H9 (cell line): ENCODE measurements around the gene CASTOR1. TPM values are rescaled to one million over a fixed set of nuclear protein-coding genes. Genes with fewer than 3 reads are reported as not detected.

Experiments used
- DNase-seq: peaks from one replicate; pipeline ENCODE4 v3.0.0-alpha.2; 2017
- H2AFZ ChIP-seq: one replicate; pipeline ENCODE4 v1.6.1; 2013; ENCODE audit warnings: mild to moderate bottlenecking, low read length, control low read depth, moderate library complexity
- H2AK5ac ChIP-seq: 2 replicates; pipeline ENCODE4 v1.6.1; 2013; ENCODE audit warnings: low read length, control low read depth, mixed read lengths; ENCODE audit not compliant: insufficient read length
- H2BK120ac ChIP-seq: one replicate; pipeline ENCODE4 v1.6.1; 2013; ENCODE audit warnings: low read depth, mild to moderate bottlenecking, low read length, control low read depth, inconsistent platforms; ENCODE audit not compliant: poor library complexity, severe bottlenecking
- H2BK12ac ChIP-seq: 2 replicates; pipeline ENCODE4 v1.6.1; 2013; ENCODE audit warnings: low read length, control low read depth, mixed read lengths, low read depth; ENCODE audit not compliant: insufficient read length
- H2BK15ac ChIP-seq: 2 replicates; pipeline ENCODE4 v1.6.1; 2013; ENCODE audit warnings: low read depth, low read length, control low read depth
- H2BK20ac ChIP-seq: one replicate; pipeline ENCODE4 v1.6.1; 2013; ENCODE audit warnings: low read depth, mild to moderate bottlenecking, low read length, control low read depth, inconsistent platforms; ENCODE audit not compliant: poor library complexity, severe bottlenecking
- H2BK5ac ChIP-seq: 2 replicates; pipeline ENCODE4 v1.6.1; 2013; ENCODE audit warnings: low read length, control low read depth, mixed read lengths; ENCODE audit not compliant: insufficient read length
- H3K14ac ChIP-seq: 2 replicates; pipeline ENCODE4 v1.6.1; 2013; ENCODE audit warnings: low read length, control low read depth; ENCODE audit not compliant: insufficient read depth
- H3K18ac ChIP-seq: 2 replicates; pipeline ENCODE4 v1.6.1; 2013; ENCODE audit warnings: low read depth, mild to moderate bottlenecking, mixed read lengths, low read length, control low read depth; ENCODE audit not compliant: insufficient read length
- H3K23ac ChIP-seq: 2 replicates; pipeline ENCODE4 v1.6.1; 2013; ENCODE audit warnings: low read length, control low read depth, mixed read lengths, low read depth; ENCODE audit not compliant: insufficient read length
- H3K23me2 ChIP-seq: 2 replicates; pipeline ENCODE4 v1.6.1; 2013; ENCODE audit warnings: low read depth, mild to moderate bottlenecking, mixed read lengths, low read length, control low read depth; ENCODE audit not compliant: insufficient read length, poor library complexity, severe bottlenecking
- H3K27ac ChIP-seq: 2 replicates; pipeline ENCODE4 v1.5.1; 2013; ENCODE audit warnings: low read length, control low read depth, mixed read lengths, low read depth; ENCODE audit not compliant: insufficient read length
- H3K27me3 ChIP-seq: 2 replicates; pipeline ENCODE4 v1.6.1; 2013; ENCODE audit warnings: low read length, control low read depth, inconsistent platforms; ENCODE audit not compliant: insufficient read depth
- H3K4ac ChIP-seq: 2 replicates; pipeline ENCODE4 v1.6.1; 2013; ENCODE audit warnings: low read depth, mild to moderate bottlenecking, control low read depth, inconsistent platforms, low read length, moderate library complexity
- H3K4me1 ChIP-seq: 2 replicates; pipeline ENCODE4 v1.6.1; 2013; ENCODE audit warnings: low read length, control low read depth, inconsistent platforms; ENCODE audit not compliant: insufficient read depth
- H3K4me2 ChIP-seq: 2 replicates; pipeline ENCODE4 v1.6.1; 2013; ENCODE audit warnings: low read length, control low read depth, mixed read lengths; ENCODE audit not compliant: insufficient read length, insufficient read depth
- H3K56ac ChIP-seq: 2 replicates; pipeline ENCODE4 v1.6.1; 2013; ENCODE audit warnings: low read depth, mild to moderate bottlenecking, mixed read lengths, low read length, control low read depth; ENCODE audit not compliant: insufficient read length
- H3K79me1 ChIP-seq: 2 replicates; pipeline ENCODE4 v1.6.1; 2013; ENCODE audit warnings: low read depth, mild to moderate bottlenecking, moderate library complexity, low read length, control low read depth, inconsistent platforms; ENCODE audit not compliant: insufficient read depth, poor library complexity, severe bottlenecking
- H3K79me2 ChIP-seq: 2 replicates; pipeline ENCODE4 v1.6.1; 2013; ENCODE audit warnings: low read length, control low read depth, inconsistent platforms; ENCODE audit not compliant: insufficient read depth
- H3K9ac ChIP-seq: 2 replicates; pipeline ENCODE4 v1.6.1; 2013; ENCODE audit warnings: low read length, control low read depth, mixed read lengths; ENCODE audit not compliant: insufficient read length; ENCODE audit errors: extremely low read depth
- H3K9me3 ChIP-seq: one replicate; pipeline ENCODE4 v1.6.1; 2013; ENCODE audit warnings: low read depth, low read length, inconsistent platforms; ENCODE audit not compliant: control insufficient read depth
- H3T11ph ChIP-seq: one replicate; pipeline ENCODE4 v1.6.1; 2013; ENCODE audit warnings: mild to moderate bottlenecking, low read length, control low read depth, inconsistent platforms
- H4K20me1 ChIP-seq: one replicate; pipeline ENCODE4 v1.6.1; 2013; ENCODE audit not compliant: control insufficient read depth, insufficient read length, insufficient read depth
- H4K5ac ChIP-seq: 2 replicates; pipeline ENCODE4 v1.6.1; 2013; ENCODE audit warnings: low read depth, mild to moderate bottlenecking, mixed read lengths, low read length, control low read depth; ENCODE audit not compliant: insufficient read length
- H4K8ac ChIP-seq: replicated peaks from 2 replicates; pipeline ENCODE4 v1.6.1; 2013; ENCODE audit warnings: low read length, control low read depth, mixed read lengths, low read depth; ENCODE audit not compliant: insufficient read length
- H4K91ac ChIP-seq: 2 replicates; pipeline ENCODE4 v1.6.1; 2013; ENCODE audit warnings: low read depth, mild to moderate bottlenecking, moderate library complexity, mixed read lengths, low read length, control low read depth; ENCODE audit not compliant: insufficient read length
- H3K27ac Mint-ChIP-seq, 3 experiments: 2 replicates in 2 of 3; 3 replicates in 1 of 3; pipeline ENCODE4 v1.8.0; 2020 to 2021; ENCODE audit warnings: mixed read lengths in 3 of 3, mild to moderate bottlenecking in 1 of 3, moderate library complexity in 1 of 3
- H3K27me3 Mint-ChIP-seq: 2 replicates; pipeline ENCODE4 v1.8.0; 2021; ENCODE audit warnings: low read depth, mild to moderate bottlenecking, moderate library complexity, mixed read lengths
- H3K36me3 Mint-ChIP-seq, 3 experiments: 2 replicates in 2 of 3; 3 replicates in 1 of 3; pipeline ENCODE4 v1.8.0; 2020 to 2021; ENCODE audit warnings: low read depth in 3 of 3, mixed read lengths in 3 of 3; ENCODE audit not compliant: insufficient read depth in 1 of 3
- H3K4me1 Mint-ChIP-seq, 2 experiments: 2 replicates each; pipeline ENCODE4 v1.8.0; 2020; ENCODE audit warnings: mixed read lengths in 2 of 2
- H3K4me3 Mint-ChIP-seq, 2 experiments: 2 replicates in 1 of 2; 3 replicates in 1 of 2; pipeline ENCODE4 v1.8.0; 2020 to 2021; ENCODE audit warnings: mild to moderate bottlenecking in 2 of 2, mixed read lengths in 2 of 2, moderate library complexity in 1 of 2
- H3K9me3 Mint-ChIP-seq, 2 experiments: 2 replicates in 1 of 2; 3 replicates in 1 of 2; pipeline ENCODE4 v1.8.0; 2020; ENCODE audit warnings: mild to moderate bottlenecking in 2 of 2, mixed read lengths in 2 of 2, moderate library complexity in 1 of 2
- WGBS: extraction: QIAGEN DNeasy Blood & Tissue Kit; methylation state at CpG from one replicate; pipeline ENCODE4 v1.1.7; 2013; ENCODE audit warnings: missing lambda C conversion rate, low lambda C conversion rate, mixed read lengths; ENCODE audit not compliant: insufficient read length; ENCODE audit errors: extremely low coverage; 5-methylcytosine and 5-hydroxymethylcytosine counted together
- total RNA-seq: library from RNA; stranded (reverse); gene quantifications from 2 replicates; pipeline ENCODE4 v1.2.1, GENCODE V29; 2021
- TF ChIP-seq, protein P1 (sequence below): fragments of 200-600 bp; sonication (generic); conservative IDR thresholded peaks from 3 replicates; pipeline ENCODE4 v1.8.0; 2021; ENCODE audit warnings: antibody characterized with exemption, mild to moderate bottlenecking

Gene CASTOR1
- total RNA-seq, 1 experiment from 2014 or later = 8.8 TPM

DNA sequence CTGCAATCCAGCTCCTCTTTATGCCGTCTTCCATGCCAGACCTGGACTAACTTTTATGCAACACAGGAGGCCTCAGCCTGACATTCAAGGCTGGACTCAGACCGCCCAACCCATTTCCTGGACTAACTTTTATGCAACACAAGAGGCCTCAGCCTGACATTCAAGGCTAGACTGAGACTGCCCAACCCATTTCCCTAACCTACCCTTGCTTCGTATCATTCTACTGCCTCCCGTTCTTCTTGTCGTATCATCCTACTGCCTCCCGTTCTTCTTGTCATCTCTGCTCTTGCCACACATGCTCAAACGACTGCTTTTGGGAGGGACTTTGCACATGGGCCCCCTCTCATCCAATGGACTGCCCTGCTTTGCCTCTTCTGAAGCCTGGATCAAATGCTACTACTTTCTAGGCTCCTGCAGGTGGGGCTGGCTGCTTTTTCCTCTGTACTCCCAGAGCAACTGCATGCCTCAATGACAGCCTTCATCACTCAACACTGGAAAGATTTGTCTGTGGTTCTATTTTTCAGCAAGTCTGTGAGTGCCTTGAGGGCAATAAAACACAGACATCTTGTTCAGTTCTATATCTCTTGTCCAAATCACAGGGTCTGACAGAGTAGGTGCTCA is 29.6 kb upstream of the CASTOR1 start:
- H3K4ac ChIP-seq = no peak overlapping the region
- peaks cover 0 to 4% of the 10 kb centered on the region in 2 experiments; a peak in 3 of 4 replicates for H3K4me1 Mint-ChIP-seq
- no peak overlapping the region for H2BK15ac ChIP-seq
- H4K5ac ChIP-seq = no peak overlapping the region
- H3K9ac ChIP-seq = no peak overlapping the region
- H3K9me3 ChIP-seq = no peaks in the 10 kb centered on the region
- no peak overlapping the region for H2BK5ac ChIP-seq
- no peak overlapping the region for H3T11ph ChIP-seq
- no peak overlapping the region for H3K4me3 Mint-ChIP-seq
- H3K4me1 ChIP-seq = no peaks in the 10 kb centered on the region
- no peaks in the 10 kb centered on the region for H3K27me3 Mint-ChIP-seq
- no CpG with 5 or more reads among the region's 7 CpGs for WGBS
- H3K18ac ChIP-seq = no peak overlapping the region
- H3K23ac ChIP-seq = no peak overlapping the region
- H2BK20ac ChIP-seq = no peak overlapping the region
- no peak overlapping the region for H2AK5ac ChIP-seq
- H3K79me2 ChIP-seq = no peaks in the 10 kb centered on the region
- no peaks in the 10 kb centered on the region for H3K79me1 ChIP-seq
- H3K23me2 ChIP-seq = peaks cover 3% of the 10 kb centered on the region
- H3K14ac ChIP-seq = no peak overlapping the region
- H3K56ac ChIP-seq = no peak overlapping the region
- H3K27ac Mint-ChIP-seq = no peak overlapping the region; a peak in 1 of 7 replicates
- no peaks in the 10 kb centered on the region for H4K20me1 ChIP-seq
- no peak overlapping the region for H2AFZ ChIP-seq
- no peak overlapping the region for H4K91ac ChIP-seq
- H3K27ac ChIP-seq = no peak overlapping the region
- H4K8ac ChIP-seq = no peak overlapping the region
- no peak overlapping the region for H2BK12ac ChIP-seq
- H3K27me3 ChIP-seq = no peaks in the 10 kb centered on the region
- DNase-seq = no peak
- H2BK120ac ChIP-seq = no peak overlapping the region
- no peaks in the 10 kb centered on the region for H3K9me3 Mint-ChIP-seq
- no peak overlapping the region for H3K4me2 ChIP-seq
- H3K36me3 Mint-ChIP-seq = no peaks in the 10 kb centered on the region
- TF ChIP-seq, protein P1, sequence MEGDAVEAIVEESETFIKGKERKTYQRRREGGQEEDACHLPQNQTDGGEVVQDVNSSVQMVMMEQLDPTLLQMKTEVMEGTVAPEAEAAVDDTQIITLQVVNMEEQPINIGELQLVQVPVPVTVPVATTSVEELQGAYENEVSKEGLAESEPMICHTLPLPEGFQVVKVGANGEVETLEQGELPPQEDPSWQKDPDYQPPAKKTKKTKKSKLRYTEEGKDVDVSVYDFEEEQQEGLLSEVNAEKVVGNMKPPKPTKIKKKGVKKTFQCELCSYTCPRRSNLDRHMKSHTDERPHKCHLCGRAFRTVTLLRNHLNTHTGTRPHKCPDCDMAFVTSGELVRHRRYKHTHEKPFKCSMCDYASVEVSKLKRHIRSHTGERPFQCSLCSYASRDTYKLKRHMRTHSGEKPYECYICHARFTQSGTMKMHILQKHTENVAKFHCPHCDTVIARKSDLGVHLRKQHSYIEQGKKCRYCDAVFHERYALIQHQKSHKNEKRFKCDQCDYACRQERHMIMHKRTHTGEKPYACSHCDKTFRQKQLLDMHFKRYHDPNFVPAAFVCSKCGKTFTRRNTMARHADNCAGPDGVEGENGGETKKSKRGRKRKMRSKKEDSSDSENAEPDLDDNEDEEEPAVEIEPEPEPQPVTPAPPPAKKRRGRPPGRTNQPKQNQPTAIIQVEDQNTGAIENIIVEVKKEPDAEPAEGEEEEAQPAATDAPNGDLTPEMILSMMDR = no peak
